Measurements from ENCODE around the gene CD300LF. TPM values are rescaled to one million over a fixed set of nuclear protein-coding genes. Genes with fewer than 3 reads are reported as not detected.

CD300LF gene
- total RNA-seq, 2 donors from 2014 or later: 1.0 to 1.1 TPM

GRCh38 chr17:74729368-74729767 is 16.6 kb upstream of the CD300LF start:
- TF ChIP-seq CTCF (IDR thresholded peaks at IDR 0.05): no peak
- intact Hi-C loops (cut with DNase I): no loop called here
- no peaks in the 10 kb centered on the region for H3K27me3 ChIP-seq
- H3K36me3 ChIP-seq: no peaks in the 10 kb centered on the region
- H3K4me1 ChIP-seq: no peaks in the 10 kb centered on the region
- H3K9me3 ChIP-seq: no peaks in the 10 kb centered on the region
- no peak for DNase-seq
- H3K27ac ChIP-seq: no peak overlapping the region
- no peak overlapping the region for H3K9ac ChIP-seq (ENCODE audit: low read depth in 2 of 2, low read length in 2 of 2)
- H3K4me3 ChIP-seq: no peak overlapping the region

GRCh38 chr17:74728702-74729075 is 16.0 kb upstream of the CD300LF start:
- Histone ChIP-seq H3K4me3 (no peak overlapping the region), H3K27ac (no peak overlapping the region), H3K9me3 (no peaks in the 10 kb centered on the region), H3K9ac (ENCODE audit: low read depth in 2 of 2, low read length in 2 of 2) (no peak overlapping the region), H3K27me3 (no peaks in the 10 kb centered on the region), H3K4me1 (no peaks in the 10 kb centered on the region), H3K36me3 (no peaks in the 10 kb centered on the region)
- TF ChIP-seq CTCF (IDR thresholded peaks at IDR 0.05): no peak
- intact Hi-C loops (cut with DNase I): no loop called here
- no peak for DNase-seq

- Histone ChIP-seq H3K4me3 (no peak overlapping the region), H3K4me1 (no peaks in the 10 kb centered on the region), H3K27ac (no peak overlapping the region), H3K36me3 (no peaks in the 10 kb centered on the region), H3K9ac (ENCODE audit: low read depth in 2 of 2, low read length in 2 of 2) (no peak overlapping the region), H3K9me3 (no peaks in the 10 kb centered on the region), H3K27me3 (no peaks in the 10 kb centered on the region)
- TF ChIP-seq CTCF (IDR thresholded peaks at IDR 0.05): no peak
- intact Hi-C loops (cut with DNase I): no loop called here
- no peak for DNase-seq
Measured at GRCh38 chr17:74728033-74728701, 15.4 kb upstream of the CD300LF start.

- Histone ChIP-seq H3K27ac (no peak overlapping the region), H3K9ac (ENCODE audit: low read depth in 2 of 2, low read length in 2 of 2) (no peak overlapping the region), H3K4me3 (no peak overlapping the region), H3K27me3 (no peaks in the 10 kb centered on the region), H3K4me1 (no peaks in the 10 kb centered on the region), H3K36me3 (no peaks in the 10 kb centered on the region), H3K9me3 (no peaks in the 10 kb centered on the region)
- intact Hi-C loops (cut with DNase I): no loop called here
- TF ChIP-seq CTCF (IDR thresholded peaks at IDR 0.05): no peak
- DNase-seq: no peak
Measured at GRCh38 chr17:74725111-74725510, 12.4 kb upstream of the CD300LF start.

GRCh38 chr17:74723891-74724290 is 11.2 kb upstream of the CD300LF start:
- no peak for TF ChIP-seq CTCF (IDR thresholded peaks at IDR 0.05)
- Histone ChIP-seq H3K4me1 (no peaks in the 10 kb centered on the region), H3K9ac (ENCODE audit: low read depth in 2 of 2, low read length in 2 of 2) (no peak overlapping the region), H3K27me3 (no peaks in the 10 kb centered on the region), H3K4me3 (no peak overlapping the region), H3K27ac (no peak overlapping the region), H3K36me3 (no peaks in the 10 kb centered on the region), H3K9me3 (no peaks in the 10 kb centered on the region)
- intact Hi-C loops (cut with DNase I): no loop called here
- no peak for DNase-seq
